Activated CD4-positive, alpha-beta T cell treated with anti-CD3 and anti-CD28 coated beads for 1 hour (primary cell): ENCODE results near the gene GSTO1.
A peak's percentile ranks its signal among the peaks of the same experiment; 100 is the strongest.

Experiments
- DNase-seq: peaks from one replicate; pipeline ENCODE4 v3.0.0-alpha.2; 2020

GSTO1 gene

GRCh38 chr10:104252368-104252767, 2.3 kb upstream of the GSTO1 start:
- no peak for DNase-seq

- no peak for DNase-seq
These were observed 1.6 kb upstream of the GSTO1 start for GRCh38 chr10:104253106-104253505.

- DNase-seq: no peak
These were observed 884 bp upstream of the GSTO1 start for GRCh38 chr10:104253606-104254410.

- DNase-seq: no peak
These were observed 754 bp downstream of the GSTO1 start for GRCh38 chr10:104255311-104255981.

- DNase-seq: no peak
These were observed 1.8 kb downstream of the GSTO1 start for GRCh38 chr10:104256335-104256961.

- DNase-seq: no peak
These were observed 2.5 kb downstream of the GSTO1 start for GRCh38 chr10:104257235-104257634.

- DNase-seq: no peak
These were observed 3.5 kb downstream of the GSTO1 start for GRCh38 chr10:104258209-104258608.

- no peak for DNase-seq
These were observed 4.8 kb downstream of the GSTO1 start for GRCh38 chr10:104259456-104259855.

GRCh38 chr10:104259999-104260774, 5.5 kb downstream of the GSTO1 start:
- DNase-seq: no peak

GRCh38 chr10:104260775-104261115, 6.1 kb downstream of the GSTO1 start:
- DNase-seq: no peak

GRCh38 chr10:104262055-104262454, 7.4 kb downstream of the GSTO1 start:
- DNase-seq: no peak

GRCh38 chr10:104264783-104265182, 10.1 kb downstream of the GSTO1 start:
- no peak for DNase-seq

GRCh38 chr10:104267721-104268404, 13.2 kb downstream of the GSTO1 start:
- no peak for DNase-seq

- DNase-seq: no peak
These were observed 13.7 kb downstream of the GSTO1 start for GRCh38 chr10:104268405-104268712.

GRCh38 chr10:104268713-104269645, 14.3 kb downstream of the GSTO1 start, which contains the start of gene GSTO2:
Gene GSTO2 (plus strand): TSS chr10:104269184. CDS start chr10:104274916, 5,732 bp downstream.
- peak; percentile 97 for DNase-seq

- no peak for DNase-seq
These were observed 18.6 kb downstream of the GSTO1 start for GRCh38 chr10:104273286-104273685.

GRCh38 chr10:104273899-104274575, 19.3 kb downstream of the GSTO1 start:
- no peak for DNase-seq

GRCh38 chr10:104274762-104275721, 20.4 kb downstream of the GSTO1 start:
- peak; percentile 26 for DNase-seq

GRCh38 chr10:104276192-104276591, 21.5 kb downstream of the GSTO1 start:
- no peak for DNase-seq

- no peak for DNase-seq
These were observed 23.1 kb downstream of the GSTO1 start for GRCh38 chr10:104277785-104278184.
